HL-60 (cell line): ENCODE data around the gene ST3GAL4.

Experiments used
- POLR2AphosphoS5 ChIP-seq: IDR thresholded peaks from 2 replicates; pipeline ENCODE4 v1.6.1; 2012; ENCODE audit warnings: low read depth
- REST ChIP-seq: IDR thresholded peaks from 2 replicates; pipeline ENCODE4 v1.6.1; 2012; ENCODE audit warnings: low read depth; ENCODE audit not compliant: insufficient replicate concordance
- TF ChIP-seq, protein P1 (sequence below): IDR thresholded peaks from one replicate; pipeline ENCODE4 v1.5.1; 2011; ENCODE audit warnings: low read length, control low read depth, inconsistent platforms; ENCODE audit not compliant: insufficient read depth

- TF ChIP-seq, protein P1, sequence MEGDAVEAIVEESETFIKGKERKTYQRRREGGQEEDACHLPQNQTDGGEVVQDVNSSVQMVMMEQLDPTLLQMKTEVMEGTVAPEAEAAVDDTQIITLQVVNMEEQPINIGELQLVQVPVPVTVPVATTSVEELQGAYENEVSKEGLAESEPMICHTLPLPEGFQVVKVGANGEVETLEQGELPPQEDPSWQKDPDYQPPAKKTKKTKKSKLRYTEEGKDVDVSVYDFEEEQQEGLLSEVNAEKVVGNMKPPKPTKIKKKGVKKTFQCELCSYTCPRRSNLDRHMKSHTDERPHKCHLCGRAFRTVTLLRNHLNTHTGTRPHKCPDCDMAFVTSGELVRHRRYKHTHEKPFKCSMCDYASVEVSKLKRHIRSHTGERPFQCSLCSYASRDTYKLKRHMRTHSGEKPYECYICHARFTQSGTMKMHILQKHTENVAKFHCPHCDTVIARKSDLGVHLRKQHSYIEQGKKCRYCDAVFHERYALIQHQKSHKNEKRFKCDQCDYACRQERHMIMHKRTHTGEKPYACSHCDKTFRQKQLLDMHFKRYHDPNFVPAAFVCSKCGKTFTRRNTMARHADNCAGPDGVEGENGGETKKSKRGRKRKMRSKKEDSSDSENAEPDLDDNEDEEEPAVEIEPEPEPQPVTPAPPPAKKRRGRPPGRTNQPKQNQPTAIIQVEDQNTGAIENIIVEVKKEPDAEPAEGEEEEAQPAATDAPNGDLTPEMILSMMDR, result no peak
- TF ChIP-seq REST, result no peak
- TF ChIP-seq POLR2AphosphoS5, result no peak
Observed at GRCh38 chr11:126444072-126444471, 88.6 kb downstream of the ST3GAL4 start.
